IMR-90 (cell line): ENCODE measurements around the gene SPATA21. TPM values are rescaled to one million over a fixed set of nuclear protein-coding genes. Genes with fewer than 3 reads are reported as not detected.
A peak's percentile ranks its signal among the peaks of the same experiment; 100 is the strongest.

Source experiments
- ATAC-seq: fragments of 200-7000 bp; cut with Tn5 transposase; 2 replicates; pipeline ENCODE4 v1.9.1; 2020; ENCODE audit warnings: low read depth, mild to moderate bottlenecking, moderate library complexity
- BruUV-seq: library from RNA; stranded (reverse); fragments of 400-500 nt; replicated peaks from 2 replicates; lab custom pipeline; 2021; lab: Mats Ljungman, UMichigan
- CTCF ChIA-PET: fragments of 300-600 bp; formaldehyde crosslinking; extraction: SDS; loops from one replicate; lab custom pipeline; 2021; ENCODE audit warnings: antibody characterized with exemption; lab: Yijun Ruan, JAX
- POLR2A ChIA-PET: fragments of 300-600 bp; sonication (Branson Sonifier 250); formaldehyde crosslinking; loops from one replicate; lab custom pipeline; 2022; ENCODE audit warnings: antibody characterized with exemption; ENCODE audit not compliant: unreplicated experiment; lab: Charles Lee
- DNase-seq: peaks from one replicate; pipeline ENCODE4 v3.0.0; 2013
- H2AFZ ChIP-seq: replicated peaks from 2 replicates; pipeline ENCODE3; 2013; ENCODE audit warnings: low read length, mild to moderate bottlenecking; ENCODE audit not compliant: poor library complexity
- H2AK5ac ChIP-seq: 2 replicates; pipeline ENCODE4 v1.6.1; 2013; ENCODE audit warnings: low read depth, low read length, inconsistent platforms
- H2AK9ac ChIP-seq: replicated peaks from 2 replicates; pipeline ENCODE3; 2013; ENCODE audit warnings: mild to moderate bottlenecking, low read depth, low read length, moderate library complexity; ENCODE audit not compliant: poor library complexity
- H2BK120ac ChIP-seq: 2 replicates; pipeline ENCODE4 v1.6.1; 2013; ENCODE audit warnings: low read depth, low read length, inconsistent platforms
- H2BK15ac ChIP-seq: 3 replicates; pipeline ENCODE4 v1.6.1; 2013; ENCODE audit warnings: low read depth, low read length, inconsistent platforms
- H2BK20ac ChIP-seq: 2 replicates; pipeline ENCODE4 v1.6.1; 2013; ENCODE audit warnings: low read depth, mild to moderate bottlenecking, inconsistent platforms, low read length, moderate library complexity
- H2BK5ac ChIP-seq: 2 replicates; pipeline ENCODE4 v1.6.1; 2013; ENCODE audit warnings: mild to moderate bottlenecking, low read depth, low read length, inconsistent platforms; ENCODE audit not compliant: poor library complexity, severe bottlenecking
- H3K14ac ChIP-seq: replicated peaks from 2 replicates; pipeline ENCODE4 v1.6.1; 2013; ENCODE audit warnings: low read depth, low read length, inconsistent platforms
- H3K18ac ChIP-seq: 2 replicates; pipeline ENCODE4 v1.6.1; 2013; ENCODE audit warnings: low read depth, low read length, control low read depth
- H3K23ac ChIP-seq: 2 replicates; pipeline ENCODE4 v1.6.1; 2013; ENCODE audit warnings: low read depth, low read length, inconsistent platforms
- H3K27ac ChIP-seq: 2 replicates; pipeline ENCODE4 v1.5.1; 2013; ENCODE audit warnings: mild to moderate bottlenecking, control low read depth, low read length; ENCODE audit not compliant: insufficient read depth
- H3K27me3 ChIP-seq: 2 replicates; pipeline ENCODE4 v1.6.1; 2013; ENCODE audit warnings: low read length; ENCODE audit not compliant: control insufficient read depth, insufficient read depth
- H3K36me3 ChIP-seq: 2 replicates; pipeline ENCODE4 v1.6.1; 2013; ENCODE audit warnings: low read length, mixed read lengths; ENCODE audit not compliant: control insufficient read depth, insufficient read depth
- H3K4ac ChIP-seq: 2 replicates; pipeline ENCODE4 v1.6.1; 2013; ENCODE audit warnings: low read depth, low read length, inconsistent platforms
- H3K4me1 ChIP-seq: 2 replicates; pipeline ENCODE4 v1.6.1; 2013; ENCODE audit warnings: low read length, mixed read lengths; ENCODE audit not compliant: control insufficient read depth, insufficient read depth
- H3K4me2 ChIP-seq: 2 replicates; pipeline ENCODE4 v1.6.1; 2013; ENCODE audit warnings: low read depth, mild to moderate bottlenecking, control low read depth, low read length, moderate library complexity
- H3K4me3 ChIP-seq: 2 replicates; pipeline ENCODE4 v1.5.1; 2013; ENCODE audit warnings: low read depth, mild to moderate bottlenecking, control low read depth, low read length, moderate library complexity; ENCODE audit not compliant: insufficient read depth
- H3K56ac ChIP-seq: 2 replicates; pipeline ENCODE4 v1.6.1; 2013; ENCODE audit warnings: low read length, inconsistent platforms; ENCODE audit not compliant: insufficient read depth; ENCODE audit errors: extremely low read depth
- H3K79me1 ChIP-seq, 2 experiments: 2 replicates each; pipeline ENCODE4 v1.6.1; 2013; ENCODE audit warnings: low read length in 2 of 2, inconsistent platforms in 1 of 2, low read depth in 1 of 2
- H3K9ac ChIP-seq: 2 replicates; pipeline ENCODE4 v1.6.1; 2013; ENCODE audit warnings: low read depth, low read length, control low read depth
- H3K9me1 ChIP-seq: 2 replicates; pipeline ENCODE4 v1.6.1; 2013; ENCODE audit warnings: low read length, inconsistent platforms; ENCODE audit not compliant: insufficient read depth
- H3K9me3 ChIP-seq: 2 replicates; pipeline ENCODE4 v1.6.1; 2013; ENCODE audit warnings: low read length; ENCODE audit not compliant: control insufficient read depth, insufficient read depth
- H4K20me1 ChIP-seq: 2 replicates; pipeline ENCODE4 v1.6.1; 2013; ENCODE audit warnings: low read length, inconsistent platforms; ENCODE audit not compliant: insufficient read depth
- H4K5ac ChIP-seq: 2 replicates; pipeline ENCODE4 v1.6.1; 2013; ENCODE audit warnings: mild to moderate bottlenecking, low read depth, low read length, control low read depth
- H4K8ac ChIP-seq, 2 experiments: 2 replicates each; pipeline ENCODE4 v1.6.1; 2013; ENCODE audit warnings: low read depth in 2 of 2, low read length in 2 of 2, control low read depth in 1 of 2, inconsistent platforms in 1 of 2
- H4K91ac ChIP-seq: 2 replicates; pipeline ENCODE4 v1.6.1; 2013; ENCODE audit warnings: low read depth, low read length, inconsistent platforms; ENCODE audit not compliant: insufficient read depth
- CEBPB ChIP-seq: IDR thresholded peaks from 2 replicates; pipeline ENCODE4 v1.6.1; 2012; ENCODE audit warnings: low read depth, low read length, improper control_type of control experiment
- CHD1 ChIP-seq: IDR thresholded peaks from 2 replicates; pipeline ENCODE4 v1.6.1; 2012; ENCODE audit warnings: low read depth, low read length, improper control_type of control experiment
- WGBS, 2 experiments: methylation state at CpG; one replicate each; pipeline versions ENCODE4 v1.1.5 to v1.1.7; 2013; ENCODE audit warnings: missing lambda C conversion rate in 2 of 2; ENCODE audit not compliant: insufficient read length in 1 of 2; ENCODE audit errors: extremely low coverage in 2 of 2; 5-methylcytosine and 5-hydroxymethylcytosine counted together
- dilution Hi-C: fragments of 300-500 bp; cut with HindIII; formaldehyde crosslinking; loops from one replicate; pipeline ENCODE4 v1.14.3; 2018; ENCODE audit warnings: low sequenced_read_pairs; ENCODE audit not compliant: unreplicated experiment
- in situ Hi-C: fragments of 300-500 bp; cut with MboI; formaldehyde crosslinking; loops from 3 replicates; pipeline ENCODE4 v1.14.3; 2019; ENCODE audit warnings: low sequenced_read_pairs, inconsistent platforms, mixed read lengths
- intact Hi-C: fragments of 100-400 bp; cut with micrococcal nuclease; formaldehyde crosslinking; loops from 2 replicates; pipeline ENCODE4 v1.10.0; 2022
- polyA plus RNA-seq, 3 experiments: library from polyadenylated mRNA; depleted of rRNA; stranded (reverse); fragments of >200 nt; gene quantifications; 2 replicates each; pipeline ENCODE4 v1.2.3, GENCODE V29; 2012; ENCODE audit warnings: low replicate concordance in 1 of 3
- total RNA-seq: library from RNA; depleted of rRNA; stranded (reverse); fragments of >200 nt; gene quantifications from 2 replicates; pipeline ENCODE4 v1.2.3, GENCODE V29; 2012

SPATA21 gene
- total and polyA plus RNA-seq, 2 of the 4 experiments (the other 2 are of a cell fraction), result not detected

GRCh38 chr1:16418823-16419425 lies 18.3 kb downstream of the SPATA21 start:
- H3K4me2 ChIP-seq, result no peak overlapping the region
- no peak overlapping the region for H3K4ac ChIP-seq
- no peak overlapping the region for H3K9ac ChIP-seq
- CTCF ChIA-PET, result no interaction called here
- H4K5ac ChIP-seq, result no peak overlapping the region
- no peak overlapping the region for H4K8ac ChIP-seq
- H3K56ac ChIP-seq, result no peak overlapping the region
- no peak overlapping the region for H2AK9ac ChIP-seq
- H3K14ac ChIP-seq, result no peak overlapping the region; the same call in 1 of the 2 replicates
- H3K27me3 ChIP-seq, result peaks cover 16% of the 10 kb centered on the region
- no peak overlapping the region for H2BK15ac ChIP-seq
- H2AK5ac ChIP-seq, result no peak overlapping the region
- no peak overlapping the region for H3K4me3 ChIP-seq
- no TSS peak for BruUV-seq
- POLR2A ChIA-PET, result no interaction called here
- H3K9me1 ChIP-seq, result no peaks in the 10 kb centered on the region; the same call in 1 of the 2 replicates
- no peak overlapping the region for H2BK5ac ChIP-seq
- no peak overlapping the region for H2AFZ ChIP-seq
- H2BK120ac ChIP-seq, result no peak overlapping the region
- in situ Hi-C loops, result no loop called here
- WGBS, 2 experiments, result 86% methylated on average over 5 of the region's 7 CpGs; no CpG with 5 or more reads in 1 of the 2 experiments
- dilution Hi-C loops, result no loop called here
- intact Hi-C loops, result no loop called here
- no peaks in the 10 kb centered on the region for H3K36me3 ChIP-seq
- no peaks in the 10 kb centered on the region for H4K20me1 ChIP-seq
- H3K27ac ChIP-seq, result no peak overlapping the region
- no peaks in the 10 kb centered on the region for H3K4me1 ChIP-seq
- no peak overlapping the region for H3K18ac ChIP-seq
- no peak overlapping the region for H2BK20ac ChIP-seq
- ATAC-seq (no peak), DNase-seq (peak; percentile 7)
- no peaks in the 10 kb centered on the region for H3K79me1 ChIP-seq
- no peaks in the 10 kb centered on the region for H3K9me3 ChIP-seq
- no peak overlapping the region for H4K91ac ChIP-seq
- no peak overlapping the region for H3K23ac ChIP-seq
- no peak for TF ChIP-seq CHD1
- peak; percentile 19; the same call in 1 of the 2 replicates for TF ChIP-seq CEBPB
